Erythroblast (primary cell): ENCODE results near the gene TSTD2.

ENCODE experiments used
- GATA1 ChIP-seq: IDR thresholded peaks from 2 replicates; pipeline ENCODE4 v1.6.1; 2011; ENCODE audit warnings: low read depth, mild to moderate bottlenecking, control low read depth, low read length, moderate library complexity
- POLR2A ChIP-seq: IDR thresholded peaks from 2 replicates; pipeline ENCODE4 v1.6.1; 2011; ENCODE audit warnings: mild to moderate bottlenecking, low read length

DNA sequence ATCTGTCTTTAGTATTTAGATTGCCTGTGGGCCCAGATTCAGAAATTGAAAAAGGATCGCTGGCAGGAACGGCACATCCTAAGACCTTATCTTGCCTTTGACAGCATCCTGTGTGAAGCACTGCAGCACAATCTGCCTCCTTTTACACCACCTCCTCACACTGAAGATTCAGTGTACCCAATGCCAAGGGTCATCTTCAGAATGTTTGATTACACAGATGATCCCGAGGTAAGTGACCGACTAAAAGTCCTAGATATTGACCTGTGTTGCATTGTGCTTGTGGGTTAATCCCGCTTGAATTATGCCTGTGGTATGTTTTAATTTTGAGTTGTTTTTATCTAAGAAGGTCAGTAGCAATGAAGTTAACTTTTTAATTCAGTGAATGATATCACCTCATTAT lies 14.8 kb upstream of the TSTD2 start:
- no peak for TF ChIP-seq POLR2A
- TF ChIP-seq GATA1: no peak
